ENCODE data around the gene ALG12. TPM values are rescaled to one million over a fixed set of nuclear protein-coding genes. Genes with fewer than 3 reads are reported as not detected.
A peak's percentile ranks its signal among the peaks of the same experiment; 100 is the strongest.

Gene ALG12
- total and polyA plus RNA-seq, 2 of the 13 experiments (the other 11 are each of a cell fraction or from before 2014, with no cell fraction given), result 7.8 to 15.8 TPM

- TF ChIP-seq ZFP91 (CRISPR knock-in tag; IDR thresholded peaks at IDR 0.05; ENCODE audit: borderline replicate concordance) (peak; percentile 50; the same call in 1 of the 2 replicates), ZNF614 (CRISPR knock-in tag; IDR thresholded peaks at IDR 0.05; ENCODE audit: borderline replicate concordance) (0 out of 2 replicates have a peak, but pooled peaks have one; percentile 56), ARID3A (IDR thresholded peaks at IDR 0.05; ENCODE audit: low read depth, low read length) (peak; percentile 49; the same call in 1 of the 2 replicates), TARDBP (CRISPR knock-in tag; IDR thresholded peaks at IDR 0.05) (0 out of 2 replicates have a peak, but pooled peaks have one; percentile 56), ZNF580 (CRISPR knock-in tag; IDR thresholded peaks at IDR 0.05; ENCODE audit: borderline replicate concordance, low read depth) (peak; percentile 69; the same call in 1 of the 2 replicates), ZNF879 (CRISPR knock-in tag; IDR thresholded peaks at IDR 0.05) (no peak), GATA4 (IDR thresholded peaks at IDR 0.05; ENCODE audit: borderline replicate concordance, low read depth) (no peak), ZNF7 (CRISPR knock-in tag; IDR thresholded peaks at IDR 0.05) (no peak), ZBTB33 (CRISPR knock-in tag; IDR thresholded peaks at IDR 0.05) (peak; percentile 74), ZBTB8A (CRISPR knock-in tag; IDR thresholded peaks at IDR 0.05; ENCODE audit: borderline replicate concordance, low read depth) (no peak), RCOR2 (CRISPR knock-in tag; IDR thresholded peaks at IDR 0.05) (0 out of 2 replicates have a peak, but pooled peaks have one; percentile 23), MTERF4 (CRISPR knock-in tag; IDR thresholded peaks at IDR 0.05) (no peak), KDM1A (CRISPR knock-in tag; IDR thresholded peaks at IDR 0.05) (no peak), RXRA (CRISPR knock-in tag; IDR thresholded peaks at IDR 0.05) (no peak), THAP9 (CRISPR knock-in tag; IDR thresholded peaks at IDR 0.05; ENCODE audit: borderline replicate concordance) (no peak), NFE2 (CRISPR knock-in tag; IDR thresholded peaks at IDR 0.05) (no peak), DNMT1 (CRISPR knock-in tag; IDR thresholded peaks at IDR 0.05) (no peak; the same call in 1 of the 2 replicates), ZNF598 (CRISPR knock-in tag; IDR thresholded peaks at IDR 0.05; ENCODE audit: borderline replicate concordance) (0 out of 2 replicates have a peak, but pooled peaks have one; percentile 21), ZBTB7B (CRISPR knock-in tag; IDR thresholded peaks at IDR 0.05) (0 out of 2 replicates have a peak, but pooled peaks have one; percentile 41)
Observed at GRCh38 chr22:49930596-49931412, 12.6 kb upstream of the ALG12 start (continued).
